Liver (tissue), 3 donors: Measurements from ENCODE around the gene MTF1.

Experiments used
- FOXA1 ChIP-seq: IDR thresholded peaks from 2 replicates; pipeline ENCODE4 v1.6.1; 2016; ENCODE audit warnings: antibody characterized with exemption
- TAF1 ChIP-seq: conservative IDR thresholded peaks from 2 replicates; pipeline ENCODE4 v1.6.1; 2016; ENCODE audit warnings: antibody characterized with exemption, mild to moderate bottlenecking
- TF ChIP-seq, protein P1 (sequence below): IDR thresholded peaks from 2 replicates; pipeline ENCODE4 v1.6.1; 2016; ENCODE audit warnings: antibody characterized with exemption
- TF ChIP-seq, protein P2 (sequence below): fragments of 150-350 bp; IDR thresholded peaks from 2 replicates; pipeline ENCODE4 v1.5.1; 2017; ENCODE audit warnings: improper control_type of control experiment, low read depth, low read length; ENCODE audit not compliant: missing input control
- TF ChIP-seq, protein P3 (sequence below): IDR thresholded peaks from 2 replicates; pipeline ENCODE4 v1.6.1; 2016; ENCODE audit warnings: antibody characterized with exemption
- donor health status: healthy.
- donor health status: healthy.

DNA sequence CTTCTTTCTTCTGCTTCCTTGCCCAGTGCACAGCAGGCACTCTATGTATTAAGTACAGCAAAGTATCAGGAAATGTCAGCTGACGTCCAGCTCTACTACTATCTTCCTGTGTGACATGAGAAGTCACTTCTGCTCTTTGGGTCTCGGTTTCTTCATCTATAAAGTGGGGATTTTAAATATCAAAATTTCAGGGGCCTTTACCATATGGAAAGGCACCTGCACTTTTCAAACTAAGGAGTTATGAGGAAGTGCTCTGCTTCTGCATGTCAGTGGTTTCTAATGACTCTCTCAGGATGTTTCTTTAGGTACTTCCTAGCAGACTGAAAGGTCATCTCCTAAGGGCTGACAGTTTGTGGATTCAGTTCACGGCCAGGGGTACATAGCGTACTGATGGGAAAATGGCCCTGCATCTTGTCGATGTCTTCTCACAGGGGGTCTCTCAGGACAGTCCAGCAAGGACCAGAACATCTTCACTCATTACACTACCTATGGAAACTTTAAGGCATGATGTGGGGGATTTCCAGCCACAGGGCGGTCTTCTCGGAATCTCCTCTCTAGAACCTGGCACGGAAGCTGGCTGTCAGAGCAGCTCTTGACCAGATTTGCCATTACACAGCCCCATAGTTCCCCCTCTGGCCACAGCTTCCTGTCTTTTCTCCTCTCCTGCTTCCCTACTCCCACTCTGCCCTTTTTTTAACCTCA, 42.0 kb upstream of the MTF1 start:
- TF ChIP-seq, protein P1, sequence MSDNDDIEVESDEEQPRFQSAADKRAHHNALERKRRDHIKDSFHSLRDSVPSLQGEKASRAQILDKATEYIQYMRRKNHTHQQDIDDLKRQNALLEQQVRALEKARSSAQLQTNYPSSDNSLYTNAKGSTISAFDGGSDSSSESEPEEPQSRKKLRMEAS, result no peak
- TF ChIP-seq, protein P2, sequence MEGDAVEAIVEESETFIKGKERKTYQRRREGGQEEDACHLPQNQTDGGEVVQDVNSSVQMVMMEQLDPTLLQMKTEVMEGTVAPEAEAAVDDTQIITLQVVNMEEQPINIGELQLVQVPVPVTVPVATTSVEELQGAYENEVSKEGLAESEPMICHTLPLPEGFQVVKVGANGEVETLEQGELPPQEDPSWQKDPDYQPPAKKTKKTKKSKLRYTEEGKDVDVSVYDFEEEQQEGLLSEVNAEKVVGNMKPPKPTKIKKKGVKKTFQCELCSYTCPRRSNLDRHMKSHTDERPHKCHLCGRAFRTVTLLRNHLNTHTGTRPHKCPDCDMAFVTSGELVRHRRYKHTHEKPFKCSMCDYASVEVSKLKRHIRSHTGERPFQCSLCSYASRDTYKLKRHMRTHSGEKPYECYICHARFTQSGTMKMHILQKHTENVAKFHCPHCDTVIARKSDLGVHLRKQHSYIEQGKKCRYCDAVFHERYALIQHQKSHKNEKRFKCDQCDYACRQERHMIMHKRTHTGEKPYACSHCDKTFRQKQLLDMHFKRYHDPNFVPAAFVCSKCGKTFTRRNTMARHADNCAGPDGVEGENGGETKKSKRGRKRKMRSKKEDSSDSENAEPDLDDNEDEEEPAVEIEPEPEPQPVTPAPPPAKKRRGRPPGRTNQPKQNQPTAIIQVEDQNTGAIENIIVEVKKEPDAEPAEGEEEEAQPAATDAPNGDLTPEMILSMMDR, result no peak
- TF ChIP-seq TAF1 (no peak), FOXA1 (no peak)
- TF ChIP-seq, protein P3, sequence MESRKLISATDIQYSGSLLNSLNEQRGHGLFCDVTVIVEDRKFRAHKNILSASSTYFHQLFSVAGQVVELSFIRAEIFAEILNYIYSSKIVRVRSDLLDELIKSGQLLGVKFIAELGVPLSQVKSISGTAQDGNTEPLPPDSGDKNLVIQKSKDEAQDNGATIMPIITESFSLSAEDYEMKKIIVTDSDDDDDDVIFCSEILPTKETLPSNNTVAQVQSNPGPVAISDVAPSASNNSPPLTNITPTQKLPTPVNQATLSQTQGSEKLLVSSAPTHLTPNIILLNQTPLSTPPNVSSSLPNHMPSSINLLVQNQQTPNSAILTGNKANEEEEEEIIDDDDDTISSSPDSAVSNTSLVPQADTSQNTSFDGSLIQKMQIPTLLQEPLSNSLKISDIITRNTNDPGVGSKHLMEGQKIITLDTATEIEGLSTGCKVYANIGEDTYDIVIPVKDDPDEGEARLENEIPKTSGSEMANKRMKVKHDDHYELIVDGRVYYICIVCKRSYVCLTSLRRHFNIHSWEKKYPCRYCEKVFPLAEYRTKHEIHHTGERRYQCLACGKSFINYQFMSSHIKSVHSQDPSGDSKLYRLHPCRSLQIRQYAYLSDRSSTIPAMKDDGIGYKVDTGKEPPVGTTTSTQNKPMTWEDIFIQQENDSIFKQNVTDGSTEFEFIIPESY, result no peak
